Effector memory CD4-positive, alpha-beta T cell (primary cell): ENCODE data around the gene PTPRR.

Experiments
- DNase-seq, 3 donors: peaks; one replicate each; pipeline ENCODE4 v3.0.0-alpha.2; 2020
- H3K27ac ChIP-seq: 2 replicates; pipeline ENCODE4 v1.7.0; 2013; ENCODE audit warnings: mild to moderate bottlenecking, low read length, moderate library complexity; ENCODE audit not compliant: insufficient read depth, poor library complexity, severe bottlenecking
- H3K27me3 ChIP-seq: replicated peaks from 2 replicates; pipeline ENCODE4 v1.7.0; 2013; ENCODE audit warnings: mild to moderate bottlenecking, low read length; ENCODE audit not compliant: insufficient read depth, control insufficient read depth, poor library complexity, severe bottlenecking
- H3K36me3 ChIP-seq: 2 replicates; pipeline ENCODE4 v1.7.0; 2013; ENCODE audit warnings: mild to moderate bottlenecking, low read length, moderate library complexity; ENCODE audit not compliant: control insufficient read depth, insufficient read depth
- H3K4me1 ChIP-seq: 2 replicates; pipeline ENCODE4 v1.7.0; 2013; ENCODE audit warnings: low read length, mild to moderate bottlenecking; ENCODE audit not compliant: control insufficient read depth, insufficient read depth, poor library complexity, severe bottlenecking
- H3K4me3 ChIP-seq: 2 replicates; pipeline ENCODE4 v1.7.0; 2013; ENCODE audit warnings: low read length, low read depth, mild to moderate bottlenecking; ENCODE audit not compliant: insufficient read depth, poor library complexity, severe bottlenecking
- H3K9me3 ChIP-seq: 2 replicates; pipeline ENCODE4 v1.7.0; 2013; ENCODE audit warnings: mild to moderate bottlenecking, low read length, moderate library complexity; ENCODE audit not compliant: control insufficient read depth
- total RNA-seq, 3 donors: gene quantifications; one replicate each; lab custom pipeline; 2026; lab: John Stamatoyannopoulos, UW

Gene PTPRR
- total RNA-seq, result 0 reads per million in 3 donors

GRCh38 chr12:70920251-70920851, at the start of gene PTPRR:
TSS of gene PTPRR (minus strand) at chr12:70920738. CDS start at chr12:70920390, 348 bp downstream.
- H3K27me3 ChIP-seq, result no peaks in the 10 kb centered on the region
- no peak for DNase-seq
- H3K4me3 ChIP-seq, result no peak within 1 kb of the TSS
- no peaks in the 10 kb centered on the region for H3K4me1 ChIP-seq
- no peak within 1 kb of the TSS for H3K27ac ChIP-seq
- H3K36me3 ChIP-seq, result no peaks in the 10 kb centered on the region
- H3K9me3 ChIP-seq, result no peaks in the 10 kb centered on the region

DNA sequence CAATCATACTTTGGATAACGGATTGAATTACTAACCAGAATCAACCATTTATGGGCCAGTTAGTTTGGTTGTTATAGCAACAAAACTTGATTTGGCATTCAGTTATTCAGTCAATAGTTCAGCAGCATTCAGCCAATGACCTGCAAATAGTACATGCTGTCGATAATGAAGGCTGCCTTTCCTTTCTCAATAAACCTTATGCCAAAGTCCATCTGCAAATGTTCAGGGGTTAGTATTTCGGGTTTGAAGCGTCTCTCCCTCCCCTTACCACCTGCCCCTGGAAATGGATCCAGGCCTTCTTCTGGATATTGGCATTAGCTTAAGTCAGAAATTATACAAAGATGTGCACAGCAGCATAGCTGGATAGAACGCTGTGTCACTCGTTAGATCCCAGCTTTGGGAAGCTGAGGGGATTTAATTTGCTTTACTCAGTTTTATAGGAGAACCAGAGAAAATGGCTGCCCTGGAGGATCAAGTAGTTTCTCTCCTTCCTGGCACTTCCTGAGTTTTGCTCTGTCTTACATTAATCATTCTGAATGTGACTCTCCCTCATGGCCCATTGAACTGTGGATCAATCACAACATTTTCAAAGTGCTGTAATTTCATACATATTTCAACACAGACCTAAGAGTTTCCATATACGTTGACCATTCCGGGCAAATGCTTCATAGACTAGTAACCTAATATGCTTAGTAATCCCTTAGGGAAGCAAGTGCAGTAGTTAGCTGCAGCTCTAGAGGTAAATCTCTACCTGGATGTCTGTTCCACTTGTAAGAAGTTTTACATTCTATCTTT, 46.7 kb upstream of the PTPRR start:
- DNase-seq, result no peak

DNA sequence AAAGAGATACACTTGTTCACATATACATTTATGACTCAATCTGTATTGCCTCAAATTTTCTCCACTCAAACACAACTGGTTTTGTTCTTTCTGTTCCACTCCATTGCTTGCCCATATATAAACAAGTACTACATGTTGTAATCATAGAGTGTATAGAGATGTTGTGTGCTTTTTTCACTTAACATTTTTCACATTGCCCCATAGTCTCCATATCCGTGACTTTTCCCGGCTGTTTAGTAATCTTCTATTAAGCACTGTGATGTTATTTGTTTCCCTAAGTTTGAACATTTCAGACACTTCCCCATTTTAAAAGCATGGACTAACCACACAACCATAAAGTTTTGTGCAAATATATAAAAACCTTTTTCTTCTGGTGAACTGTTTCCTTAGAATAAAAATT, 45.5 kb upstream of the PTPRR start:
- Histone ChIP-seq H3K4me1 (no peaks in the 10 kb centered on the region), H3K27me3 (no peaks in the 10 kb centered on the region), H3K27ac (no peak overlapping the region), H3K9me3 (no peaks in the 10 kb centered on the region), H3K4me3 (no peak overlapping the region), H3K36me3 (no peaks in the 10 kb centered on the region)
- DNase-seq, result no peak

More for the DNA sequence above, 46.7 kb upstream of the PTPRR start:
- no peak overlapping the region for H3K4me3 ChIP-seq
- H3K9me3 ChIP-seq, result no peaks in the 10 kb centered on the region
- no peaks in the 10 kb centered on the region for H3K36me3 ChIP-seq
- H3K27ac ChIP-seq, result no peak overlapping the region
- H3K27me3 ChIP-seq, result no peaks in the 10 kb centered on the region
- no peaks in the 10 kb centered on the region for H3K4me1 ChIP-seq

DNA sequence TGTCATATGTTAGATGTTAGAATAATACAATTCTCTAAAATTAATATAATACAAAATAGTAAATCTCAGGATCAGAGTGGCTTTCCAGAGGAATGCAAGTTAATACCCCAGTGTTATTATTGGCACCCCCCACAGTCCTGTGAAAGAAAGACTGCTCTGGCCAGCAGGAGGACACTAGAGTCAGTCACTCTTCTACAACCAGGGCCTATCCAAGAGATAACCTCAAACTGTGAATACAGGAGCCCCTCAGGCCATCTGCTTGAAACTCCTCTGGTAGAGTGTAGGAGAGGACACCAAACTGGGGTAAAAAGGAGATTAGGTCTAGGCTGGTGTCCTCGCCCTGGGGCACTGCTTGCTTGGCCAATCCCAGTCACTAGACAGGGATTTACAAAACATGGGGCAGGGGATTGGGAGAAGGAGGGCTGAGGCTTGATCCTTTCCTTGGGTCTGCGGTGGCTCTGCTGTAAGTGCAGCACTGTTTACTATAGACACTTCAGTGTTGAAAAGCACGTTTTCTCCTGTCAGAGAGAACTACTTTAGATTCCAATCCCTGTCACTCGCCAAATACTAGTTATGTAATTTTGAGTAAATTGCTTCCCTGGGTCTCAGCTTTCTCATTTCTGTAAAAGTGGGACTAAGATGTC, 44.5 kb upstream of the PTPRR start:
- Histone ChIP-seq H3K27me3 (no peaks in the 10 kb centered on the region), H3K4me3 (no peak overlapping the region), H3K9me3 (no peaks in the 10 kb centered on the region), H3K36me3 (no peaks in the 10 kb centered on the region), H3K27ac (no peak overlapping the region), H3K4me1 (no peaks in the 10 kb centered on the region)
- DNase-seq, result no peak

DNA sequence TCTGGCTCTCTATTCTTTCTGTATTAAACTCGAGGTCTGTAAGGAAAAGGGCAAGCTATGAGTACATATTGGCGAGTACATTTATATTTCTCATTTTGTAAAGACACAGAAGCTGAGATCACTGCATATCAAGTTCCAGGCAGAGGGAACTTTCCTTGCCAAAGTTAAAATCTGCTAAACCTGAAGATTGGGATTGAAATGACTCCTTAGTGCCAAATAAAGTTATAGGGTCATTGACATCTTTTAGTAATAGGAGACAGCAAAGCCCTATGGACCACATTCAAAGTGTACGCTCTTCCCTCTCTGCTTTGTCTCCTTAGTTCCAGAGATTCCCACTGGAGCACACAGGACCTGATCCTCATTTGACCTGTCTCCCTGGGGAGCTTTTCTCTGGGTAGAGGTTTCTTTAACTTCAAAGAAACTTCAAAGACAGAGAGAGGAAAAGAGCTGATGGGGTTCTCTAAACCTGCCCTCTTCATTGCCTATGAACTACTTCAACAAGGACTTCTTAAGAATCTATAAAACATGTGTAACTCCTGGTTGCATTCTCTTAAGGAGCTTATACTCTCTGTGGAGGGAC, 42.6 kb upstream of the PTPRR start:
- H3K36me3 ChIP-seq, result no peaks in the 10 kb centered on the region
- H3K4me3 ChIP-seq, result no peak overlapping the region
- no peaks in the 10 kb centered on the region for H3K27me3 ChIP-seq
- H3K4me1 ChIP-seq, result no peaks in the 10 kb centered on the region
- H3K27ac ChIP-seq, result no peak overlapping the region
- no peak for DNase-seq
- H3K9me3 ChIP-seq, result no peaks in the 10 kb centered on the region

DNA sequence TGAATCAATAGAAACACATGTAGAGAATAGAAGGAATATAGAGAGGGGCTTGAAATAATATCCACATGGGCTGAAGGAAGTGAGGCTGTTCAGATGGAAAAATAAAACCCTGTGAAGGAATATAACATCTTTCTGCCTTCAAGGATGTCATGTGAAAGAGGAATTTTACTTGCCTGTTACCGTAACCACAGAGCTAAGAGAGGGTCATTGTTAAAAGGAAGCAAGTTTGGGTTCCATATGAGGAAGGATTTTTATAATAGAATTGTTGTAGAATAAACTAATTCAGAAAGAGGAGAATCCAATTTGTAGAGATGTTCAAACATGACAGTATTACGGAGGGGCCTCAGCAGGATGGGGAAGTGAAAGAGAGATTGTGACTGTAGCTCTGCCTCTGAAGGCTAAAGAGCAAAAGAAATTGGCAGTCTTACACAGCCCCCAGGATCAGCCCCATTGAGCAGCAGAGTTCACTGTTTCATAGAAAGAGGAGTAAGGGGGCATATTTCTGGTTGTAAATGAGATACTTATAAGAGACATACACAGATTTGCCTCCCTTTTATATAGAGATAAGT, 41.8 kb upstream of the PTPRR start:
- no peaks in the 10 kb centered on the region for H3K4me1 ChIP-seq
- H3K27ac ChIP-seq, result no peak overlapping the region
- no peak for DNase-seq
- no peaks in the 10 kb centered on the region for H3K36me3 ChIP-seq
- H3K9me3 ChIP-seq, result no peaks in the 10 kb centered on the region
- H3K4me3 ChIP-seq, result no peak overlapping the region
- H3K27me3 ChIP-seq, result no peaks in the 10 kb centered on the region

DNA sequence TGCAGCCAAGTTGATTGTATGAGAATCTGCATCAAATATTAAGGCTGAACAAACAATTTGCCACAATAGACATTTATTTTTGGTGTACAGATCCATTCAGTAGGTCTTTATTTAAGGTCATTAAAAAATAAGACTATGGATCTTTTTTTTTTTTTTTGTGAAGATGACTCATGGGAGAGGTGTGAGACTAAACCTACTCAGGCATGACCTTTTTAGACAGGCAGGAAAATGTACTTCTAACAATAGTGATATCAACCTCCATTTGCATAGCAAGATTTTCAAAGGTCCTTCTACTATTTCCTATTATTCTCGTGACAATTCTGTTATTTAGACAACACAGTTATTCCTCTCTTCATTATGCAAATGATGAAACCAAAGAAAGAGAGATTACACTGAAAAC, 39.9 kb upstream of the PTPRR start:
- H3K9me3 ChIP-seq, result no peaks in the 10 kb centered on the region
- no peak overlapping the region for H3K4me3 ChIP-seq
- H3K27me3 ChIP-seq, result no peaks in the 10 kb centered on the region
- DNase-seq, result no peak
- no peak overlapping the region for H3K27ac ChIP-seq
- H3K36me3 ChIP-seq, result no peaks in the 10 kb centered on the region
- no peaks in the 10 kb centered on the region for H3K4me1 ChIP-seq

DNA sequence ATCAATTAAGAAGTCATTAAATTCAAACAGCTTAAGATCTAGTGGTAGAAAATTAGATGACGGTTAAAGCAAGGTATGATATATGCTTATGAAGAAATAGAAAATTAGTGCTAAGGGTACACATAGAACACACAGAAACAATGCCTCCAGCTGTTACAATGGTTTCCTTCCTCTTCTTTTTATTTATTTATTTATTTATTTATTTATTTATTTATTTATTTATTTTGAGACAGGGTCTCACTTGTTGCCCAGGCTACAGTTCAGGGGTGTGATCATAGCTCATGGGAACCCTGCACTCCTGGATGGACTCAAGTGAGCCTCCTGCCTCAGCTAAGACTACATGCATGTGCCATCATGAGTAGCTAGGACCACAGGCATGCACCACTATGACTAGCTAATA, 34.9 kb upstream of the PTPRR start:
- no peak overlapping the region for H3K27ac ChIP-seq
- no peaks in the 10 kb centered on the region for H3K27me3 ChIP-seq
- no peaks in the 10 kb centered on the region for H3K9me3 ChIP-seq
- no peak overlapping the region for H3K4me3 ChIP-seq
- H3K36me3 ChIP-seq, result no peaks in the 10 kb centered on the region
- DNase-seq, result no peak
- H3K4me1 ChIP-seq, result no peaks in the 10 kb centered on the region

DNA sequence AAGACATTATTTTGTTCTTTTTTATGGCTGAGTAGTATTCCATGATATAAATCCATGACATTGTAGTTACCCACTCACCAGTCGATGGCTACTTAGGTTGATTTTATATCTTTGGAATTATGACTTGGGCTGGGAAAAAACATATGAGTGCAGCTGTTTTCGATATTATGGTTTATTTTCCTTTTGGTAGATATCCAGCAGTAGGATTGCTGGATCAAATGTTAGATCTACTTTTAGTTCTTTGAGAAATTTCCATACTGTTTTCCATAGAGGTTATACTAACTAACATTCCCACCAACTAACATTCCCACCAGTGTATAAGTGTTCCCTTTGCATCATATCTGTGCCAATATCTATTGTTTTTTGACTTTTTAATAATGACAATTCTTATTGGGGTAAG, 29.9 kb upstream of the PTPRR start:
- Histone ChIP-seq H3K27ac (no peak overlapping the region), H3K9me3 (no peaks in the 10 kb centered on the region), H3K36me3 (no peaks in the 10 kb centered on the region), H3K4me3 (no peak overlapping the region), H3K27me3 (no peaks in the 10 kb centered on the region), H3K4me1 (no peaks in the 10 kb centered on the region)
- no peak for DNase-seq
